SU-DHL-6 (cell line): ENCODE measurements around the gene FHOD3.

Experiments
- EZH2phosphoT487 ChIP-seq: fragments of 200-600 bp; sonication (generic), shearing (Covaris generic); conservative IDR thresholded peaks from 2 replicates; pipeline ENCODE4 v1.6.1; 2018; ENCODE audit warnings: mild to moderate bottlenecking, antibody characterized with exemption, low read length, moderate library complexity, mixed read lengths
- TF ChIP-seq, protein P1 (sequence below): fragments of 200-600 bp; sonication (generic); IDR thresholded peaks from one replicate; pipeline ENCODE4 v1.5.1; 2017; ENCODE audit warnings: antibody characterized with exemption, mild to moderate bottlenecking, low read length, moderate library complexity; ENCODE audit not compliant: insufficient read depth, poor library complexity, severe bottlenecking

GRCh38 chr18:36593641-36594040 lies 296.1 kb downstream of the FHOD3 start:
- TF ChIP-seq, protein P1, sequence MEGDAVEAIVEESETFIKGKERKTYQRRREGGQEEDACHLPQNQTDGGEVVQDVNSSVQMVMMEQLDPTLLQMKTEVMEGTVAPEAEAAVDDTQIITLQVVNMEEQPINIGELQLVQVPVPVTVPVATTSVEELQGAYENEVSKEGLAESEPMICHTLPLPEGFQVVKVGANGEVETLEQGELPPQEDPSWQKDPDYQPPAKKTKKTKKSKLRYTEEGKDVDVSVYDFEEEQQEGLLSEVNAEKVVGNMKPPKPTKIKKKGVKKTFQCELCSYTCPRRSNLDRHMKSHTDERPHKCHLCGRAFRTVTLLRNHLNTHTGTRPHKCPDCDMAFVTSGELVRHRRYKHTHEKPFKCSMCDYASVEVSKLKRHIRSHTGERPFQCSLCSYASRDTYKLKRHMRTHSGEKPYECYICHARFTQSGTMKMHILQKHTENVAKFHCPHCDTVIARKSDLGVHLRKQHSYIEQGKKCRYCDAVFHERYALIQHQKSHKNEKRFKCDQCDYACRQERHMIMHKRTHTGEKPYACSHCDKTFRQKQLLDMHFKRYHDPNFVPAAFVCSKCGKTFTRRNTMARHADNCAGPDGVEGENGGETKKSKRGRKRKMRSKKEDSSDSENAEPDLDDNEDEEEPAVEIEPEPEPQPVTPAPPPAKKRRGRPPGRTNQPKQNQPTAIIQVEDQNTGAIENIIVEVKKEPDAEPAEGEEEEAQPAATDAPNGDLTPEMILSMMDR, result no peak
- no peak for TF ChIP-seq EZH2phosphoT487
